Measurements from ENCODE around the gene NUDT12.

Gene NUDT12

GRCh38 chr5:103562453-103563157 is at the start of gene NUDT12:
Gene NUDT12, minus strand, starts transcription at chr5:103562789. Its CDS starts 2,541 bp downstream, at chr5:103560248.
- H3K36me3 ChIP-seq (replicated peaks) = no peaks in the 10 kb centered on the region
- TF ChIP-seq CTCF (IDR thresholded peaks at IDR 0.05; ENCODE audit: low read depth, low read length, missing control alignments) = no peak
- peak within 1 kb of the TSS; percentile 79 for H3K4me3 ChIP-seq (ENCODE audit: low read depth, low read length)
- in situ Hi-C loops (cut with HindIII; ENCODE audit: low pct_ligation_motif_present, low sequenced_read_pairs) = no loop called here
- peak within 1 kb of the TSS; percentile 94 for H3K27ac ChIP-seq
- peak; percentile 75 for DNase-seq
- no peaks in the 10 kb centered on the region for H3K27me3 ChIP-seq (replicated peaks)

GRCh38 chr5:103607346-103607745 is 44.8 kb upstream of the NUDT12 start:
- Histone ChIP-seq H3K36me3 (replicated peaks) (no peaks in the 10 kb centered on the region), H3K4me3 (ENCODE audit: low read depth, low read length) (no peak overlapping the region), H3K27me3 (replicated peaks) (no peaks in the 10 kb centered on the region), H3K27ac (no peak overlapping the region)
- in situ Hi-C loops (cut with HindIII; ENCODE audit: low pct_ligation_motif_present, low sequenced_read_pairs) = no loop called here
- no peak for DNase-seq
- TF ChIP-seq CTCF (IDR thresholded peaks at IDR 0.05; ENCODE audit: low read depth, low read length, missing control alignments) = no peak

GRCh38 chr5:103605277-103605676 is 42.7 kb upstream of the NUDT12 start:
- H3K27ac ChIP-seq = no peak overlapping the region
- no peak for DNase-seq
- no peaks in the 10 kb centered on the region for H3K27me3 ChIP-seq (replicated peaks)
- no peaks in the 10 kb centered on the region for H3K36me3 ChIP-seq (replicated peaks)
- TF ChIP-seq CTCF (IDR thresholded peaks at IDR 0.05; ENCODE audit: low read depth, low read length, missing control alignments) = no peak
- in situ Hi-C loops (cut with HindIII; ENCODE audit: low pct_ligation_motif_present, low sequenced_read_pairs) = no loop called here
- no peak overlapping the region for H3K4me3 ChIP-seq (ENCODE audit: low read depth, low read length)

GRCh38 chr5:103602438-103602837 is 39.8 kb upstream of the NUDT12 start:
- Histone ChIP-seq H3K36me3 (replicated peaks) (no peaks in the 10 kb centered on the region), H3K4me3 (ENCODE audit: low read depth, low read length) (no peak overlapping the region), H3K27me3 (replicated peaks) (no peaks in the 10 kb centered on the region), H3K27ac (no peak overlapping the region)
- TF ChIP-seq CTCF (IDR thresholded peaks at IDR 0.05; ENCODE audit: low read depth, low read length, missing control alignments) = no peak
- DNase-seq = no peak
- in situ Hi-C loops (cut with HindIII; ENCODE audit: low pct_ligation_motif_present, low sequenced_read_pairs) = no loop called here

DNA sequence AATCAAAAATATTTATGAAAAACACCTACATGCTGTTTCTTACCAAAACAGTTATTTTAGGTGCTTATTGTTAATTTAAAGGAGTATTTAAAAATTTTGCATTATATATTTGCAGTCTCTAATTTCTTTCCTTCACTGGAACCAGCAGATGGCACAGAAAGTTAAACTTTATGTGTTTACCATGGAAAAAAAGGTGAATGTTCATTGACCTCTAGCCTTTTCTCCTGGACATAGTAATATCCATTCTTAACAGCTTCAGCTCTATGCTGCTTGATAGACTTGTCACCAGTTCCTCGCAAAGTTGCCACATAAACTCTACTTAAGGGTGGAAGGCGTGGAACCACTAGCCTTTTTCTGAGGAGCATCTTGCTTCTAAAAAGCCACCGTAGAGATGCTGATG is 38.7 kb upstream of the NUDT12 start:
- no peak for TF ChIP-seq CTCF (IDR thresholded peaks at IDR 0.05; ENCODE audit: low read depth, low read length, missing control alignments)
- no peaks in the 10 kb centered on the region for H3K36me3 ChIP-seq (replicated peaks)
- no peak for DNase-seq
- H3K4me3 ChIP-seq (ENCODE audit: low read depth, low read length) = no peak overlapping the region
- no peak overlapping the region for H3K27ac ChIP-seq
- in situ Hi-C loops (cut with HindIII; ENCODE audit: low pct_ligation_motif_present, low sequenced_read_pairs) = no loop called here
- H3K27me3 ChIP-seq (replicated peaks) = no peaks in the 10 kb centered on the region

- in situ Hi-C loops (cut with HindIII; ENCODE audit: low pct_ligation_motif_present, low sequenced_read_pairs) = no loop called here
- Histone ChIP-seq H3K4me3 (ENCODE audit: low read depth, low read length) (no peak overlapping the region), H3K27me3 (replicated peaks) (no peaks in the 10 kb centered on the region), H3K36me3 (replicated peaks) (no peaks in the 10 kb centered on the region), H3K27ac (no peak overlapping the region)
- DNase-seq = no peak
- TF ChIP-seq CTCF (IDR thresholded peaks at IDR 0.05; ENCODE audit: low read depth, low read length, missing control alignments) = no peak
These were observed 37.5 kb upstream of the NUDT12 start for GRCh38 chr5:103600086-103600485.

Measured in brain microvascular endothelial cell (primary cell).